ENCODE data around the gene ADARB1. TPM values are rescaled to one million over a fixed set of nuclear protein-coding genes. Genes with fewer than 3 reads are reported as not detected.

Gene ADARB1
- total RNA-seq, 1 experiment from 2014 or later: 14.6 TPM

DNA sequence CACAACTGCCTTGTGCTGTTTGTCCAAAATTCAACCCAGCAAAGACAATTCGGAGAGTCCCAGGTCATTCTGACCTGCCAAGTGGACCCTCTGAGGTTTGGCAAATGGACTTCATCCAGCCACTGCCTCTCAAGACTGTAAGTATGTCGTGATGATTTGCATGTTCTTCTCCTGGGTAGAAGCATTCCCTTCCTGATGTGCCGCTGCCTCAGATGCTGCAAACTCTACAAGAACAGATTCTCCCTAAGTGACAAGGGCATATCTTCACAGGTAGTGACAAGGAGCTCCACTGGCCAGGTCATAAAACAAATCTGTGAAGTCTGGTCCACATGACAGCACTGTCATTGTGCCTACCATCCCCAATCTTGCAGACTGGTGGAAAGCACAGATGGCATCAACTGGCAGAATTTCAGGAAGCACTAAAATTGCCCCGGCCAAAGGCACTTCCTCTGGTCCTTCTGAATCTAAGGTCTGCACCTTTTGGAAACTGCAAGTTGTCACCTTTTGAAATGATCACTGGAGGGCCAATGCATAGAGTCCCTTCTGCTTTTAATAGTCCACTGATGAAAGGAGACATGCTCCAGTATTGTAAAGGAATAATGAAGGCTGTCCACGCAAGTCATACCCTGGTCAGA lies 185.9 kb downstream of the ADARB1 start:
- ChIA-PET POLR2A (no interaction called here), CTCF (interaction anchor here (1.2 kb wide), 1 partner anchor 120 kb away, joined by 5 read pairs; no protein-coding TSS in a partner anchor)
- Mint-ChIP-seq H3K4me1 (no peaks in the 10 kb centered on the region), H3K36me3 (peaks cover 17% of the 10 kb centered on the region), H3K9me3 (no peaks in the 10 kb centered on the region), H3K4me3 (no peak overlapping the region), H3K27me3 (ENCODE audit: low read depth) (no peaks in the 10 kb centered on the region), H3K27ac (no peak overlapping the region)
- DNase-seq (ENCODE audit: low spot score) (no peak), ATAC-seq (no peak)
- TF ChIP-seq ATF3 (CRISPR knock-in tag; conservative IDR thresholded peaks at IDR 0.05): no peak
- no peak for TF ChIP-seq JUN (CRISPR knock-in tag; IDR thresholded peaks at IDR 0.05)
- no peak for TF ChIP-seq CDX4 (CRISPR knock-in tag; IDR thresholded peaks at IDR 0.05; ENCODE audit: borderline replicate concordance)
- TF ChIP-seq, protein P1, sequence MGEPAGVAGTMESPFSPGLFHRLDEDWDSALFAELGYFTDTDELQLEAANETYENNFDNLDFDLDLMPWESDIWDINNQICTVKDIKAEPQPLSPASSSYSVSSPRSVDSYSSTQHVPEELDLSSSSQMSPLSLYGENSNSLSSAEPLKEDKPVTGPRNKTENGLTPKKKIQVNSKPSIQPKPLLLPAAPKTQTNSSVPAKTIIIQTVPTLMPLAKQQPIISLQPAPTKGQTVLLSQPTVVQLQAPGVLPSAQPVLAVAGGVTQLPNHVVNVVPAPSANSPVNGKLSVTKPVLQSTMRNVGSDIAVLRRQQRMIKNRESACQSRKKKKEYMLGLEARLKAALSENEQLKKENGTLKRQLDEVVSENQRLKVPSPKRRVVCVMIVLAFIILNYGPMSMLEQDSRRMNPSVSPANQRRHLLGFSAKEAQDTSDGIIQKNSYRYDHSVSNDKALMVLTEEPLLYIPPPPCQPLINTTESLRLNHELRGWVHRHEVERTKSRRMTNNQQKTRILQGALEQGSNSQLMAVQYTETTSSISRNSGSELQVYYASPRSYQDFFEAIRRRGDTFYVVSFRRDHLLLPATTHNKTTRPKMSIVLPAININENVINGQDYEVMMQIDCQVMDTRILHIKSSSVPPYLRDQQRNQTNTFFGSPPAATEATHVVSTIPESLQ (CRISPR knock-in tag; IDR thresholded peaks at IDR 0.05): no peak
- no peak for TF ChIP-seq AR (CRISPR knock-in tag; IDR thresholded peaks at IDR 0.05)
- TF ChIP-seq, protein P2, sequence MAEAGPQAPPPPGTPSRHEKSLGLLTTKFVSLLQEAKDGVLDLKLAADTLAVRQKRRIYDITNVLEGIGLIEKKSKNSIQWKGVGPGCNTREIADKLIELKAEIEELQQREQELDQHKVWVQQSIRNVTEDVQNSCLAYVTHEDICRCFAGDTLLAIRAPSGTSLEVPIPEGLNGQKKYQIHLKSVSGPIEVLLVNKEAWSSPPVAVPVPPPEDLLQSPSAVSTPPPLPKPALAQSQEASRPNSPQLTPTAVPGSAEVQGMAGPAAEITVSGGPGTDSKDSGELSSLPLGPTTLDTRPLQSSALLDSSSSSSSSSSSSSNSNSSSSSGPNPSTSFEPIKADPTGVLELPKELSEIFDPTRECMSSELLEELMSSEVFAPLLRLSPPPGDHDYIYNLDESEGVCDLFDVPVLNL (CRISPR knock-in tag; IDR thresholded peaks at IDR 0.05; ENCODE audit: borderline replicate concordance, low read depth): no peak
- TF ChIP-seq ZNF219 (CRISPR knock-in tag; IDR thresholded peaks at IDR 0.05; ENCODE audit: borderline replicate concordance): no peak
- TF ChIP-seq TCF7 (CRISPR knock-in tag; IDR thresholded peaks at IDR 0.05; ENCODE audit: low read depth): no peak
- no peak for TF ChIP-seq GTF2I (CRISPR knock-in tag; conservative IDR thresholded peaks at IDR 0.05)
- TF ChIP-seq E2F5 (CRISPR knock-in tag; IDR thresholded peaks at IDR 0.05): no peak
- TF ChIP-seq ZNF121 (CRISPR knock-in tag; IDR thresholded peaks at IDR 0.05): no peak

DNA sequence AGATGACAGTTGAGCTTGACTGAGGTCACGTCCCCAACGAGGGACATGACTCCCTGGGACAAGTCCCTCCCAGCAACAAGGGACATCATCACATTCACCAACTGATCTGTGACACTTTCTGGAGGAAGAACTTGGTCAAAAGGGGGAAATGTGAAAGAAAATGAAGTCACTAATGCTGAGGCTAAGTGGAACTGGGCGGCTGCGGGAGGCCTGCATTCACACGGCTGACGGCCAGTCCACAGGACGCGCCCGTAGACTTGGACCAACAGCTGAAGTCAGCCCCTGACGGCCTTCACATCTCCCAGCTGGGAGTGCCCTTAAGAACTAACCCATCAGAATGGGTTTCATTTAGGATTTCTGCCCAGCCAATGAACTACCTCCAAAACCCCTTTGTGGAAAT lies 186.7 kb downstream of the ADARB1 start:
- no peak overlapping the region for H3K4me3 Mint-ChIP-seq
- no peak for DNase-seq (ENCODE audit: low spot score)
- TF ChIP-seq AFF4 (CRISPR knock-in tag; IDR thresholded peaks at IDR 0.05; ENCODE audit: borderline replicate concordance) (no peak), CREB1 (CRISPR knock-in tag; IDR thresholded peaks at IDR 0.05) (no peak), KAT7 (CRISPR knock-in tag; IDR thresholded peaks at IDR 0.05; ENCODE audit: borderline replicate concordance) (no peak), RELA (CRISPR knock-in tag; IDR thresholded peaks at IDR 0.05; ENCODE audit: borderline replicate concordance) (no peak), OVOL2 (CRISPR knock-in tag; IDR thresholded peaks at IDR 0.05; ENCODE audit: borderline replicate concordance) (no peak), ZBTB21 (CRISPR knock-in tag; IDR thresholded peaks at IDR 0.05; ENCODE audit: borderline replicate concordance) (no peak), SMAD3 (CRISPR knock-in tag; IDR thresholded peaks at IDR 0.05; ENCODE audit: borderline replicate concordance) (no peak), ETV6 (CRISPR knock-in tag; IDR thresholded peaks at IDR 0.05) (no peak), TCF7 (CRISPR knock-in tag; IDR thresholded peaks at IDR 0.05; ENCODE audit: low read depth) (no peak), ZNF219 (CRISPR knock-in tag; IDR thresholded peaks at IDR 0.05; ENCODE audit: borderline replicate concordance) (no peak), E2F1 (CRISPR knock-in tag; IDR thresholded peaks at IDR 0.05) (no peak)

More for the DNA sequence above, 186.7 kb downstream of the ADARB1 start:
- Mint-ChIP-seq H3K27me3 (ENCODE audit: low read depth) (no peaks in the 10 kb centered on the region), H3K4me1 (no peaks in the 10 kb centered on the region), H3K36me3 (peaks cover 21% of the 10 kb centered on the region), H3K9me3 (no peaks in the 10 kb centered on the region), H3K27ac (no peak overlapping the region)
- POLR2A ChIA-PET: no interaction called here
- ATAC-seq: no peak
- CTCF ChIA-PET: interaction anchor here (1.2 to 3.6 kb wide), 2 partner anchors 121 to 122 kb away, joined by 5 to 16 read pairs; no protein-coding TSS in a partner anchor

Data from WTC11 (cell line).